Suprapubic skin (tissue), 4 donors: Measurements from ENCODE around the gene IL11.

Source experiments
- EP300 ChIP-seq: sonication (generic); formaldehyde crosslinking; IDR thresholded peaks from one replicate; pipeline ENCODE4 v1.6.1; 2017; ENCODE audit warnings: antibody characterized with exemption
- POLR2A ChIP-seq, 2 donors: fragments of 450-650 bp; IDR thresholded peaks; one replicate each; pipeline ENCODE4 v1.6.1; 2017; ENCODE audit warnings: antibody characterized with exemption in 2 of 2, mild to moderate bottlenecking in 2 of 2, moderate library complexity in 2 of 2
- POLR2AphosphoS5 ChIP-seq, 3 donors: sonication (generic); formaldehyde crosslinking; IDR thresholded peaks; one replicate each; pipeline ENCODE4 v1.6.1; 2017; ENCODE audit warnings: antibody characterized with exemption in 3 of 3
- TF ChIP-seq, protein P1 (sequence below), 2 donors: fragments of 200-600 bp in 1 of 2; fragments of 450-650 bp in 1 of 2; sonication (generic) in 1 of 2; IDR thresholded peaks; one replicate each; pipeline ENCODE4 v1.5.1; 2016 to 2019; ENCODE audit warnings: antibody characterized with exemption in 2 of 2, mild to moderate bottlenecking in 1 of 2, moderate library complexity in 1 of 2

DNA sequence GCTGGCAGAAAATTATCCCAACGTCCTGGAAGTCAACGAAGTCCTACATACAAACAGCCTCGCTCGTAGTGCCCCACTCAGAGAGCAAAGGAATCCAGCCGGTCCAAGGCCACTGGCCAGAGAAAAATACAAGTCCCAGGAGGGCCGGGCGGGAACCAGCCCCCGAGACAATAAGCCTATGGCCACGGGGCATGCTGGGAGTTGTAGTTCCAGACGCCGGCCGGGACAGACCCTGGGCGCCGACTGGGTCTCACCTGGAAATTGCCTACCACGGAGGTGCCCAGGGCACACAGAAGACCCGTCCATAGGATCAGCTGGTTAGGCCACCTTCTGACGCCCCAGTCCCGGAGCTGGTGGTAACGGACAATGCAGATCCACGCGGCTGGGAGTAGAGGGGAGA is 50.5 kb downstream of the IL11 start:
- TF ChIP-seq, protein P1, sequence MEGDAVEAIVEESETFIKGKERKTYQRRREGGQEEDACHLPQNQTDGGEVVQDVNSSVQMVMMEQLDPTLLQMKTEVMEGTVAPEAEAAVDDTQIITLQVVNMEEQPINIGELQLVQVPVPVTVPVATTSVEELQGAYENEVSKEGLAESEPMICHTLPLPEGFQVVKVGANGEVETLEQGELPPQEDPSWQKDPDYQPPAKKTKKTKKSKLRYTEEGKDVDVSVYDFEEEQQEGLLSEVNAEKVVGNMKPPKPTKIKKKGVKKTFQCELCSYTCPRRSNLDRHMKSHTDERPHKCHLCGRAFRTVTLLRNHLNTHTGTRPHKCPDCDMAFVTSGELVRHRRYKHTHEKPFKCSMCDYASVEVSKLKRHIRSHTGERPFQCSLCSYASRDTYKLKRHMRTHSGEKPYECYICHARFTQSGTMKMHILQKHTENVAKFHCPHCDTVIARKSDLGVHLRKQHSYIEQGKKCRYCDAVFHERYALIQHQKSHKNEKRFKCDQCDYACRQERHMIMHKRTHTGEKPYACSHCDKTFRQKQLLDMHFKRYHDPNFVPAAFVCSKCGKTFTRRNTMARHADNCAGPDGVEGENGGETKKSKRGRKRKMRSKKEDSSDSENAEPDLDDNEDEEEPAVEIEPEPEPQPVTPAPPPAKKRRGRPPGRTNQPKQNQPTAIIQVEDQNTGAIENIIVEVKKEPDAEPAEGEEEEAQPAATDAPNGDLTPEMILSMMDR (IDR thresholded peaks at IDR 0.05): no peak
- TF ChIP-seq EP300 (no peak), POLR2AphosphoS5 (IDR thresholded peaks at IDR 0.05) (no peak), POLR2A (IDR thresholded peaks at IDR 0.05) (no peak)
